GM21576 (cell line): ENCODE measurements around the gene ASPSCR1.

Source experiments
- ATAC-seq: cut with Tn5 transposase; IDR thresholded peaks from one replicate; pipeline ENCODE4 v1.9.1; 2021; ENCODE audit warnings: mild to moderate bottlenecking, moderate library complexity; ENCODE audit not compliant: unreplicated experiment

Gene ASPSCR1

GRCh38 chr17:82021107-82021899 is 43.9 kb downstream of the ASPSCR1 start:
- no peak for ATAC-seq

- no peak for ATAC-seq
Measured at GRCh38 chr17:82021900-82022309, 44.5 kb downstream of the ASPSCR1 start.

GRCh38 chr17:82022310-82022980 is 45.0 kb downstream of the ASPSCR1 start, which contains the start of gene CENPX:
TSS of gene CENPX (minus strand) at chr17:82022878. CDS start at chr17:82022861, 17 bp downstream.
- ATAC-seq = no peak

GRCh38 chr17:82022981-82023446 is 45.6 kb downstream of the ASPSCR1 start, which contains the start of gene LRRC45:
TSS of gene LRRC45 (plus strand) at chr17:82023305. CDS start at chr17:82023644, 339 bp downstream.
- peak; percentile 85 for ATAC-seq

- peak; percentile 4 for ATAC-seq
Measured at GRCh38 chr17:82023447-82024241, 46.2 kb downstream of the ASPSCR1 start.

- no peak for ATAC-seq
Measured at GRCh38 chr17:82024859-82025258, 47.4 kb downstream of the ASPSCR1 start.

GRCh38 chr17:82025401-82026107 is 48.1 kb downstream of the ASPSCR1 start:
- ATAC-seq = no peak

GRCh38 chr17:82028246-82028645 is 50.8 kb downstream of the ASPSCR1 start:
- no peak for ATAC-seq

GRCh38 chr17:82028966-82029365 is 51.5 kb downstream of the ASPSCR1 start:
- ATAC-seq = no peak

GRCh38 chr17:82029391-82029790 is 52.0 kb downstream of the ASPSCR1 start:
- no peak for ATAC-seq

GRCh38 chr17:82029990-82030469 is 52.6 kb downstream of the ASPSCR1 start:
- no peak for ATAC-seq

GRCh38 chr17:82030470-82031302 is 53.3 kb downstream of the ASPSCR1 start:
- ATAC-seq = peak; percentile 58

GRCh38 chr17:82031303-82031884 is 54.0 kb downstream of the ASPSCR1 start, which contains the start of gene RAC3:
TSS of gene RAC3 (plus strand) at chr17:82031678. CDS start at chr17:82031762, 84 bp downstream.
- no peak for ATAC-seq

GRCh38 chr17:82031885-82032627 is 54.6 kb downstream of the ASPSCR1 start:
- ATAC-seq = no peak

GRCh38 chr17:82033359-82034085 is 56.1 kb downstream of the ASPSCR1 start:
- ATAC-seq = no peak

- no peak for ATAC-seq
Measured at GRCh38 chr17:82034371-82035011, 57.1 kb downstream of the ASPSCR1 start.

GRCh38 chr17:82035488-82035887 is 58.1 kb downstream of the ASPSCR1 start:
- ATAC-seq = no peak
